HCT116 (cell line): ENCODE data around the gene APEX2.

Experiments
- CTCF ChIP-seq, 3 experiments: fragments of 200-600 bp in 1 of 3; sonication (generic) in 1 of 3; IDR thresholded peaks in 2 of 3; conservative IDR thresholded peaks in 1 of 3; 2 replicates each; pipeline ENCODE4 v1.5.1; 2012 to 2017; ENCODE audit warnings: low read depth in 2 of 3, low read length in 2 of 3, antibody characterized with exemption in 1 of 3, borderline replicate concordance in 1 of 3, control low read depth in 1 of 3, mild to moderate bottlenecking in 1 of 3, mixed read lengths in 1 of 3, mixed run types in 1 of 3, moderate library complexity in 1 of 3; ENCODE audit not compliant: insufficient read depth in 1 of 3
- EGR1 ChIP-seq: IDR thresholded peaks from 2 replicates; pipeline ENCODE4 v1.6.1; 2012; ENCODE audit warnings: low read depth
- ELF1 ChIP-seq: IDR thresholded peaks from 2 replicates; pipeline ENCODE4 v1.6.1; 2012; ENCODE audit warnings: low read depth, borderline replicate concordance
- EZH2phosphoT487 ChIP-seq: fragments of 200-600 bp; IDR thresholded peaks from 2 replicates; pipeline ENCODE4 v1.6.1; 2018; ENCODE audit warnings: antibody characterized with exemption, borderline replicate concordance
- JUND ChIP-seq: IDR thresholded peaks from 2 replicates; pipeline ENCODE4 v1.6.1; 2012
- POLR2A ChIP-seq: IDR thresholded peaks from 2 replicates; pipeline ENCODE4 v1.7.0; 2011; ENCODE audit warnings: borderline replicate concordance; ENCODE audit not compliant: insufficient read depth, insufficient read length; ENCODE audit errors: extremely low read depth
- SRF ChIP-seq: IDR thresholded peaks from 2 replicates; pipeline ENCODE4 v1.6.1; 2012; ENCODE audit warnings: low read depth
- YY1 ChIP-seq: IDR thresholded peaks from 2 replicates; pipeline ENCODE4 v1.6.1; 2011; ENCODE audit warnings: low read length, low read depth, moderate library complexity, mild to moderate bottlenecking; ENCODE audit not compliant: insufficient replicate concordance; ENCODE audit errors: extremely low read depth
- ZFX ChIP-seq: fragments of 450-650 bp; IDR thresholded peaks from 2 replicates; pipeline ENCODE4 v1.6.1; 2017

- TF ChIP-seq CTCF (IDR thresholded peaks at IDR 0.05 in 2 of 3, conservative IDR thresholded peaks at IDR 0.05 in 1 of 3; ENCODE audit: borderline replicate concordance in 1 of 3, insufficient read depth in 1 of 3, low read depth in 2 of 3, low read length in 2 of 3) (no peak), EZH2phosphoT487 (no peak), JUND (no peak), ZFX (no peak), POLR2A (no peak), SRF (no peak), YY1 (no peak), ELF1 (no peak), EGR1 (no peak)
Measured at GRCh38 chrX:55030271-55031205, 30.4 kb downstream of the APEX2 start, which contains the start of gene ALAS2.
